A673 (cell line): ENCODE data around the gene OVCH2.

Experiments used
- CTCF ChIP-seq: fragments of 300-800, 200-600 bp; sonication (generic); conservative IDR thresholded peaks from 2 replicates; pipeline ENCODE4 v1.5.1; 2017; ENCODE audit warnings: low read depth, mild to moderate bottlenecking, antibody characterized with exemption, low read length, moderate library complexity, mixed read lengths
- EZH2 ChIP-seq: fragments of 200-600 bp; sonication (generic); IDR thresholded peaks from 2 replicates; pipeline ENCODE4 v1.6.1; 2017; ENCODE audit warnings: borderline replicate concordance, low read depth, mild to moderate bottlenecking, mixed read lengths, antibody characterized with exemption, low read length; ENCODE audit not compliant: poor library complexity, severe bottlenecking

- TF ChIP-seq CTCF, result no peak
- no peak for TF ChIP-seq EZH2
Observed at GRCh38 chr11:7672960-7673723, 33.1 kb downstream of the OVCH2 start, which contains the start of gene CYB5R2.
